ENCODE results near the gene RAI1.

Gene RAI1

GRCh38 chr17:17783825-17784656, 102.8 kb downstream of the RAI1 start (continued):
- TF ChIP-seq ZNF112 (tag by site-specific recombination; IDR thresholded peaks at IDR 0.05): no peak
- peak; percentile 72; the same call in 1 of the 2 replicates for TF ChIP-seq BCL11A (tag by site-specific recombination; IDR thresholded peaks at IDR 0.05; ENCODE audit: low read depth)
- peak; percentile 58; the same call in 1 of the 2 replicates for TF ChIP-seq SP2 (tag by site-specific recombination; IDR thresholded peaks at IDR 0.05)
- TF ChIP-seq ZBTB20 (tag by site-specific recombination; IDR thresholded peaks at IDR 0.05): peak; percentile 67; the same call in 1 of the 2 replicates
- no peak for TF ChIP-seq BCL6B (tag by site-specific recombination; IDR thresholded peaks at IDR 0.05)
- TF ChIP-seq ZNF561 (tag by site-specific recombination; IDR thresholded peaks at IDR 0.05; ENCODE audit: borderline replicate concordance): 0 out of 2 replicates have a peak, but pooled peaks have one; percentile 20
- no peak for TF ChIP-seq ZNF37A (tag by site-specific recombination; IDR thresholded peaks at IDR 0.05)
- TF ChIP-seq, protein P1, sequence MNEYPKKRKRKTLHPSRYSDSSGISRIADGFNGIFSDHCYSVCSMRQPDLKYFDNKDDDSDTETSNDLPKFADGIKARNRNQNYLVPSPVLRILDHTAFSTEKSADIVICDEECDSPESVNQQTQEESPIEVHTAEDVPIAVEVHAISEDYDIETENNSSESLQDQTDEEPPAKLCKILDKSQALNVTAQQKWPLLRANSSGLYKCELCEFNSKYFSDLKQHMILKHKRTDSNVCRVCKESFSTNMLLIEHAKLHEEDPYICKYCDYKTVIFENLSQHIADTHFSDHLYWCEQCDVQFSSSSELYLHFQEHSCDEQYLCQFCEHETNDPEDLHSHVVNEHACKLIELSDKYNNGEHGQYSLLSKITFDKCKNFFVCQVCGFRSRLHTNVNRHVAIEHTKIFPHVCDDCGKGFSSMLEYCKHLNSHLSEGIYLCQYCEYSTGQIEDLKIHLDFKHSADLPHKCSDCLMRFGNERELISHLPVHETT (tag by site-specific recombination; IDR thresholded peaks at IDR 0.05): no peak
- TF ChIP-seq, protein P2, sequence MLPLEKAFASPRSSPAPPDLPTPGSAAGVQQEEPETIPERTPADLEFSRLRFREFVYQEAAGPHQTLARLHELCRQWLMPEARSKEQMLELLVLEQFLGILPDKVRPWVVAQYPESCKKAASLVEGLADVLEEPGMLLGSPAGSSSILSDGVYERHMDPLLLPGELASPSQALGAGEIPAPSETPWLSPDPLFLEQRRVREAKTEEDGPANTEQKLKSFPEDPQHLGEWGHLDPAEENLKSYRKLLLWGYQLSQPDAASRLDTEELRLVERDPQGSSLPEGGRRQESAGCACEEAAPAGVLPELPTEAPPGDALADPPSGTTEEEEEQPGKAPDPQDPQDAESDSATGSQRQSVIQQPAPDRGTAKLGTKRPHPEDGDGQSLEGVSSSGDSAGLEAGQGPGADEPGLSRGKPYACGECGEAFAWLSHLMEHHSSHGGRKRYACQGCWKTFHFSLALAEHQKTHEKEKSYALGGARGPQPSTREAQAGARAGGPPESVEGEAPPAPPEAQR (tag by site-specific recombination; IDR thresholded peaks at IDR 0.05): no peak
- TF ChIP-seq ZNF394 (tag by site-specific recombination; IDR thresholded peaks at IDR 0.05; ENCODE audit: borderline replicate concordance): peak; percentile 43; the same call in 1 of the 2 replicates
- TF ChIP-seq, protein P3, sequence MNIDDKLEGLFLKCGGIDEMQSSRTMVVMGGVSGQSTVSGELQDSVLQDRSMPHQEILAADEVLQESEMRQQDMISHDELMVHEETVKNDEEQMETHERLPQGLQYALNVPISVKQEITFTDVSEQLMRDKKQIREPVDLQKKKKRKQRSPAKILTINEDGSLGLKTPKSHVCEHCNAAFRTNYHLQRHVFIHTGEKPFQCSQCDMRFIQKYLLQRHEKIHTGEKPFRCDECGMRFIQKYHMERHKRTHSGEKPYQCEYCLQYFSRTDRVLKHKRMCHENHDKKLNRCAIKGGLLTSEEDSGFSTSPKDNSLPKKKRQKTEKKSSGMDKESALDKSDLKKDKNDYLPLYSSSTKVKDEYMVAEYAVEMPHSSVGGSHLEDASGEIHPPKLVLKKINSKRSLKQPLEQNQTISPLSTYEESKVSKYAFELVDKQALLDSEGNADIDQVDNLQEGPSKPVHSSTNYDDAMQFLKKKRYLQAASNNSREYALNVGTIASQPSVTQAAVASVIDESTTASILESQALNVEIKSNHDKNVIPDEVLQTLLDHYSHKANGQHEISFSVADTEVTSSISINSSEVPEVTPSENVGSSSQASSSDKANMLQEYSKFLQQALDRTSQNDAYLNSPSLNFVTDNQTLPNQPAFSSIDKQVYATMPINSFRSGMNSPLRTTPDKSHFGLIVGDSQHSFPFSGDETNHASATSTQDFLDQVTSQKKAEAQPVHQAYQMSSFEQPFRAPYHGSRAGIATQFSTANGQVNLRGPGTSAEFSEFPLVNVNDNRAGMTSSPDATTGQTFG (tag by site-specific recombination; IDR thresholded peaks at IDR 0.05; ENCODE audit: borderline replicate concordance): no peak
- TF ChIP-seq ZNF473 (tag by site-specific recombination; IDR thresholded peaks at IDR 0.05): no peak
- peak; percentile 49 for TF ChIP-seq IKZF3 (tag by site-specific recombination; IDR thresholded peaks at IDR 0.05)
- TF ChIP-seq, protein P4, sequence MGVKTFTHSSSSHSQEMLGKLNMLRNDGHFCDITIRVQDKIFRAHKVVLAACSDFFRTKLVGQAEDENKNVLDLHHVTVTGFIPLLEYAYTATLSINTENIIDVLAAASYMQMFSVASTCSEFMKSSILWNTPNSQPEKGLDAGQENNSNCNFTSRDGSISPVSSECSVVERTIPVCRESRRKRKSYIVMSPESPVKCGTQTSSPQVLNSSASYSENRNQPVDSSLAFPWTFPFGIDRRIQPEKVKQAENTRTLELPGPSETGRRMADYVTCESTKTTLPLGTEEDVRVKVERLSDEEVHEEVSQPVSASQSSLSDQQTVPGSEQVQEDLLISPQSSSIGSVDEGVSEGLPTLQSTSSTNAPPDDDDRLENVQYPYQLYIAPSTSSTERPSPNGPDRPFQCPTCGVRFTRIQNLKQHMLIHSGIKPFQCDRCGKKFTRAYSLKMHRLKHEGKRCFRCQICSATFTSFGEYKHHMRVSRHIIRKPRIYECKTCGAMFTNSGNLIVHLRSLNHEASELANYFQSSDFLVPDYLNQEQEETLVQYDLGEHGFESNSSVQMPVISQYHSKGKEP (tag by site-specific recombination; IDR thresholded peaks at IDR 0.05): peak; percentile 45; the same call in 1 of the 2 replicates
- no peak for TF ChIP-seq ZNF292 (tag by site-specific recombination; IDR thresholded peaks at IDR 0.05; ENCODE audit: borderline replicate concordance, low read depth)
- peak; percentile 64 for TF ChIP-seq ZBTB17 (tag by site-specific recombination; IDR thresholded peaks at IDR 0.05)
- no peak for TF ChIP-seq ZNF837 (tag by site-specific recombination; IDR thresholded peaks at IDR 0.05)
- TF ChIP-seq, protein P5, sequence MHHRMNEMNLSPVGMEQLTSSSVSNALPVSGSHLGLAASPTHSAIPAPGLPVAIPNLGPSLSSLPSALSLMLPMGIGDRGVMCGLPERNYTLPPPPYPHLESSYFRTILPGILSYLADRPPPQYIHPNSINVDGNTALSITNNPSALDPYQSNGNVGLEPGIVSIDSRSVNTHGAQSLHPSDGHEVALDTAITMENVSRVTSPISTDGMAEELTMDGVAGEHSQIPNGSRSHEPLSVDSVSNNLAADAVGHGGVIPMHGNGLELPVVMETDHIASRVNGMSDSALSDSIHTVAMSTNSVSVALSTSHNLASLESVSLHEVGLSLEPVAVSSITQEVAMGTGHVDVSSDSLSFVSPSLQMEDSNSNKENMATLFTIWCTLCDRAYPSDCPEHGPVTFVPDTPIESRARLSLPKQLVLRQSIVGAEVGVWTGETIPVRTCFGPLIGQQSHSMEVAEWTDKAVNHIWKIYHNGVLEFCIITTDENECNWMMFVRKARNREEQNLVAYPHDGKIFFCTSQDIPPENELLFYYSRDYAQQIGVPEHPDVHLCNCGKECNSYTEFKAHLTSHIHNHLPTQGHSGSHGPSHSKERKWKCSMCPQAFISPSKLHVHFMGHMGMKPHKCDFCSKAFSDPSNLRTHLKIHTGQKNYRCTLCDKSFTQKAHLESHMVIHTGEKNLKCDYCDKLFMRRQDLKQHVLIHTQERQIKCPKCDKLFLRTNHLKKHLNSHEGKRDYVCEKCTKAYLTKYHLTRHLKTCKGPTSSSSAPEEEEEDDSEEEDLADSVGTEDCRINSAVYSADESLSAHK (tag by site-specific recombination; IDR thresholded peaks at IDR 0.05): peak; percentile 79; the same call in 1 of the 2 replicates
- peak; percentile 77 for TF ChIP-seq INSM2 (tag by site-specific recombination; IDR thresholded peaks at IDR 0.05)
- peak; percentile 57 for TF ChIP-seq ZNF501 (tag by site-specific recombination; IDR thresholded peaks at IDR 0.05)
- no peak for TF ChIP-seq ZNF626 (tag by site-specific recombination; IDR thresholded peaks at IDR 0.05)
- TF ChIP-seq GLIS2 (tag by site-specific recombination; IDR thresholded peaks at IDR 0.05): peak; percentile 74
- TF ChIP-seq ZNF785 (tag by site-specific recombination; IDR thresholded peaks at IDR 0.05): no peak
- TF ChIP-seq ZNF211 (tag by site-specific recombination; IDR thresholded peaks at IDR 0.05; ENCODE audit: low read depth): no peak
- no peak for TF ChIP-seq ZNF175 (tag by site-specific recombination; IDR thresholded peaks at IDR 0.05)
- peak; percentile 83 for TF ChIP-seq ZNF596 (tag by site-specific recombination; IDR thresholded peaks at IDR 0.05)

All from HEK293 (cell line).